Measurements from ENCODE around the gene OR10D3.
"Not testable (repeated sequence)": the region's sequence is repeated elsewhere in the genome, so short reads cannot be mapped to it uniquely, and the experiment has no call there.

Gene OR10D3

GRCh38 chr11:124194293-124195188, 11.4 kb downstream of the OR10D3 start:
- ATAC-seq, result no peak
- no peak for DNase-seq

GRCh38 chr11:124195189-124195734, 12.1 kb downstream of the OR10D3 start:
- DNase-seq (peak; percentile 52), ATAC-seq (peak; percentile 77)

- no peak for ATAC-seq
- DNase-seq, result no peak
Measured at GRCh38 chr11:124197999-124198398, 14.9 kb downstream of the OR10D3 start.

GRCh38 chr11:124198897-124199296, 15.8 kb downstream of the OR10D3 start:
- no peak for DNase-seq
- ATAC-seq, result peak; percentile 46

- DNase-seq, result no peak
- no peak for ATAC-seq
Measured at GRCh38 chr11:124199702-124200101, 16.6 kb downstream of the OR10D3 start.

- no peak for DNase-seq
- ATAC-seq, result no peak
Measured at GRCh38 chr11:124200671-124201070, 17.5 kb downstream of the OR10D3 start.

- ATAC-seq, result no peak
Measured at GRCh38 chr11:124202951-124203350, 19.8 kb downstream of the OR10D3 start.

GRCh38 chr11:124204008-124204407, 20.9 kb downstream of the OR10D3 start:
- DNase-seq, result no peak

More at GRCh38 chr11:124202951-124203350, 19.8 kb downstream of the OR10D3 start:
- no peak for DNase-seq

GRCh38 chr11:124207102-124207792, 24.1 kb downstream of the OR10D3 start:
- DNase-seq, result no peak
- no peak for ATAC-seq

More at GRCh38 chr11:124204008-124204407, 20.9 kb downstream of the OR10D3 start:
- no peak for ATAC-seq

- DNase-seq, result no peak
- ATAC-seq, result no peak
Measured at GRCh38 chr11:124209824-124210357, 26.7 kb downstream of the OR10D3 start.

- ATAC-seq, result no peak
- no peak for DNase-seq
Measured at GRCh38 chr11:124210421-124210820, 27.3 kb downstream of the OR10D3 start.

- DNase-seq, result no peak
- ATAC-seq, result no peak
Measured at GRCh38 chr11:124211321-124211720, 28.2 kb downstream of the OR10D3 start.

GRCh38 chr11:124214027-124214426, 30.9 kb downstream of the OR10D3 start:
- no peak for ATAC-seq
- DNase-seq, result no peak

- ATAC-seq (no peak), DNase-seq (no peak)
Measured at GRCh38 chr11:124219126-124219525, 36.0 kb downstream of the OR10D3 start.

GRCh38 chr11:124222407-124222806, 39.3 kb downstream of the OR10D3 start:
- DNase-seq, result no peak
- ATAC-seq, result no peak

GRCh38 chr11:124224618-124225423, 41.7 kb downstream of the OR10D3 start:
- not testable (repeated sequence) for DNase-seq, ATAC-seq

GRCh38 chr11:124225471-124225870, 42.3 kb downstream of the OR10D3 start:
- DNase-seq (no peak), ATAC-seq (no peak)

- no peak for DNase-seq
- ATAC-seq, result no peak
Measured at GRCh38 chr11:124233376-124233775, 50.2 kb downstream of the OR10D3 start.
